Erythroblast (primary cell): ENCODE measurements around the gene THAP8.

Experiments used
- GATA1 ChIP-seq: IDR thresholded peaks from 2 replicates; pipeline ENCODE4 v1.6.1; 2011; ENCODE audit warnings: low read depth, mild to moderate bottlenecking, control low read depth, low read length, moderate library complexity
- POLR2A ChIP-seq: IDR thresholded peaks from 2 replicates; pipeline ENCODE4 v1.6.1; 2011; ENCODE audit warnings: mild to moderate bottlenecking, low read length

DNA sequence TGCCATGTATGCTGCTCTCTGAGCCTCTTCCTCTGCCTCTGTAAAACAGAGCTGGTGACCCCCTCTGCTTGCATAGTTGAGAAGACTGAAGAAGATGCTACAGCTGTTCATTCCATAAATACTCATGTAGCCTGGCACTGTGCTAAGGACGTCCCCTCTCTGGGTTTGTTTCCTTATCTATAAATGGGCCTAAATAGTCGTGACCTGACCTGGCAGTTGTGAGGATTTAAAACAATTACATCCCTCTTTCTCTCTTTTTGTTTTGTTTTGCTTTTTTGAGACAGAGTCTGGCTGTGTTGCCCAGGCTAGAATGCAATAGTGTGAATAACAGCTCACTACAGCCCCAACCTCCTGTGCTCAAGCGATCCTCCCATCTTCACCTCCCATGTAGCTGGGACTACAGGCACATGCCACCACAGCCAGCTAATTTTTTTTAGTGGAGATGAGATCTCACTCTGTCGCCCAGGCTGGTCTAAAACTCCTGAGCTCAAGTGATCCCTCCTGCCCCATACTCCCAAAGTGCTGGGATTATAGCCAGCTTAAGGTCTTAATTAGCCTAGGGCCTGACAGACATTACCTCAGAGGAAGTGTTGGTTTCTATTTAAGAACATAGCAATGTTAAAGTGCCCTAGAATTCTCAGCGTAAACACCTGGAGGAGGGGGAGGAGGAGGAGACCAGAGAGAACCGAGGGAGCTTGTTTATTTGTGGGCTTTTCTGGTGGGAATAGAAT is 5.3 kb upstream of the THAP8 start:
- TF ChIP-seq POLR2A (no peak), GATA1 (no peak)
